GM19238 (cell line): ENCODE results near the gene SLC5A4.
"Not testable (repeated sequence)": the region's sequence is repeated elsewhere in the genome, so short reads cannot be mapped to it uniquely, and the experiment has no call there.

Experiments
- DNase-seq: peaks from one replicate; pipeline ENCODE4 v3.0.0; 2011; ENCODE audit warnings: low spot score; ENCODE audit not compliant: insufficient read length

Gene SLC5A4

DNA sequence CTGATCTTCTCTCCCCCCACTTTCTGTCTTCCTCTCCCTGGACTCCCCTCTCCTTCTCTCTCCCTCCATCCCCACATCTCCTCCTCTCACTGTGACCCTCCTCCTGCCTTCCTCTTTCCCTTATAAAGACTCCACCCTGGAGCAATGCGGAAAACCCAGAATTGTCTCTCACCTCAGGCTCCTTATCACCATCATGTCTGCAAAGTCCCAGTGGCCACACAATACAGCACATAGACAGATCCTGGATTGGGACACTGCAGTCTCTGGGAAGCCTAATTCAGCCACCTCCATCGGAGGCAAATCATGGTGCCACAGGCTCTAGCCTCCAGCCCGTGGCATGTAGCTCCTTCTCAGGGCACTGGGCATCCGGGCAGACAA lies 53.0 kb downstream of the SLC5A4 start:
- no peak for DNase-seq

DNA sequence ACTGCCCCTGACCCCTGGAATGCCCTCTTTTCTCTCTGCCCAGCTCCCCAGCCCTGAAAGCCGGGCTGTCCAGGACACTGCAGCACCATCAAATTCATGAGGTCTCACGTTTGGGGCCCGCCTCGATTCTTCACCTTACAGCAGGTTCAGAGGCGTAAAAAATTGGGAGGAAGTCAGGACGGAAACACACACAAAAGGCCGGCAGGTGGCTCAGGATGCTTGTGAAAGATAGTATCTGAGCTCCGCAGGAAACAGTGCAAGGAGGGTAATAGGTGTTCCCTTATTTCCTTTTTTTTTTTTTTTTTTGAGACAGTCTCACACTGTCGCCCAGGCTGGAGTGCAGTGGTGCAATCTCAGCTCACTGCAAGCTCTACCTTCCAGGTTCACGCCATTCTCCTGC lies 54.4 kb downstream of the SLC5A4 start:
- no peak for DNase-seq

DNA sequence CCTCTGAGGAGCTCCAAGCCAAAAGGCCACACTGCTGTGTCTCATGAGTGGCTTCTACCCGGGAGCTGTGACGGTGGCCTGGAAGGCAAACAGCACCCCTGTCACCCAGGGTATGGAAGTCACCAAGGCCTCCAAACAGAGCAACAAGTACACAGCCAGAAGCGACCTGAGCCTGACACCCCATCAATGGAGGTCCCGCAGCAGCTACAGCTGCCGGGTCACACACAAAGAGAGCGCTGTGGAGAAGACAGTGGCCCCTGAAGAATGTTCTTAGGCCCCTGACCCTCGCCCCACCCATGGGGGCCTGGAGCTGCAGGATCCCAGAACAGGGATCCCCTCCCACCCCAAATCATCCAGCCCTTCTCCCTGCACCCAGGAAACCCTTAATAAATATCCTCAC lies 55.2 kb downstream of the SLC5A4 start:
- no peak for DNase-seq

DNA sequence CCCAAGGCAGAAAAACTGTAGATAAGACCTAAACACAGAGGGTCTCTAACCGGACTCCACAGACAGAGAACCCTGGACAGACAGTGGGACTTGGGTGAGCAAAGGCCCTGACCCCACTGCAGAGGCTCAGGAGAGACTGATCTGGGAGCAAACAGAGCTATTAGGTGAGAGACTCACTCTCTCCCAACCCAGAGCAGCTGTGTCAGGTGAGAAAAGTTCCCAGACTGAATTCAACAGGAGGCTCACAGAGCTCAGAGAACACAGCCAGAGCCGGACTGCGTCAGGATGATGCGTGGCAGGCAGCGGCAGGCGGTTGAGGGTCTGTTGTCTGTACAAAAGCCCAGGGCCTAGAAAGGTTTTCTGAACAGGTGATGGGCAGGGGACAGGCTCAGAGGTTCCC lies 55.8 kb downstream of the SLC5A4 start:
- DNase-seq, result no peak

DNA sequence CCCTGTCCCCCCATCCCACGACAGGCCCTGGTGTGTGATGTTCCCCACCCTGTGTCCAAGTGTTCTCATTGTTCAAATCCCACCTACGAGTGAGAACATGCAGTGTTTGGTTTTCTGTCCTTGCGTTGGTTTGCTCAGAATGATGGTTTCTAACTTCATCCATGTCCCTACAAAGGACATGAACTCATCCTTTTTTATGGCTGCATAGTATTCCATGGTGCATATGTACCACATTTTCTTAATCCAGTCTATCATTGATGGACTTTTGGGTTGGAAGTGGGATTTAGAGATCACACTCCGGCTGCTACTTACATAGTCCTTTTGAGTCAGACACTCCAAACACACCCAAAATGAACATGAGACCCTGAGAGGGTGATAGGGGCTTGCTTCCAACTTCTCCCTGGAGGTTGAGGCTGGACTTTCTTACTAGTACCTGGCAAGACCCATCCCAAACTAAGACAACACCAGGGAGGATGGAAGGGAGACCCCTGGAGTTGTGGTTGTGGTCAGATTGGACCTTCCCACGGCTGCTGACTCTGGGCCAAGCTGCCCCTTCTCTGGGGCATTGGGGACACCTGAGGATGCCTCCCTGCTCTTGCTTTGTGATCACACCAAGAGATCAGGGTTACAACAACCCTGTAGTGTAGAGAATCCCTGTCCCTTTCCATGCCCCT lies 57.5 kb downstream of the SLC5A4 start:
- DNase-seq, result not testable (repeated sequence)

DNA sequence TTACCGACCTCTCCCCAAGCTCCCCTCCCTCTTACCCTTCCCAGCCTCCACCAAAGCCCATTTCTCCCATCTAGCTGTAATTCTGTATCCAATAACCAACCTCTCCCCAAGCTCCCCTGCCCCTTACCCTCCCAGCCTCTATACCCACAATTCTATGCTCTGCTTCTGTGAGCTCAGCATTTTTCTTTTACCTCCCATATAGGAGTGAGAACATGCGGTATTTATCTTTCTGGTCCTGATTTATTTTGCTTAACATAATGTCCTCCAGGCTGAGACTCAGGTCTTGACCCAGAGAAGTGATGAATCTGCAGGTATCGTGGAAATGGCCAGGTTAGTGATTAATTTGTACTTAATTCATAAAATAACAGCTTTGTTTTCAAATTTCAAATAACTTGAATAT lies 59.2 kb downstream of the SLC5A4 start:
- DNase-seq, result not testable (repeated sequence)

DNA sequence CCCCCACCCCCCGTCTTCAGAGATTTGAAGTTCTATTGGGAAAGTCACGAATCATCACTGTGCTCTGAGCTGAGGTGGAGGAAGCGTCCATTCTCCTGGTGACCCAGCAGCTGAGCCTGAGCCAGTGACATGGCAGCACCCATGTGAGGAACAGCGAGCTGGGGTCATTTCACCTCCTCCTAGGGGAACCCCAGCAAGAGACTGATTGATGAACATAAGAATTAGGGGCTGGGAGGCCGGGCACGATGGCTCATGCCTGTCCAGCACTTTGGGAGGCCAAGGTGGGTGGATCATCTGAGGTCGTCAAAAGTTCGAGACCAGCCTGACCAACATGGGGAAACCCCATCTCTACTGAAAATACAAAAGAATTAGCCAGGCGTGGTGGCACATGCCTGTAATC lies 61.8 kb downstream of the SLC5A4 start:
- not testable (repeated sequence) for DNase-seq

DNA sequence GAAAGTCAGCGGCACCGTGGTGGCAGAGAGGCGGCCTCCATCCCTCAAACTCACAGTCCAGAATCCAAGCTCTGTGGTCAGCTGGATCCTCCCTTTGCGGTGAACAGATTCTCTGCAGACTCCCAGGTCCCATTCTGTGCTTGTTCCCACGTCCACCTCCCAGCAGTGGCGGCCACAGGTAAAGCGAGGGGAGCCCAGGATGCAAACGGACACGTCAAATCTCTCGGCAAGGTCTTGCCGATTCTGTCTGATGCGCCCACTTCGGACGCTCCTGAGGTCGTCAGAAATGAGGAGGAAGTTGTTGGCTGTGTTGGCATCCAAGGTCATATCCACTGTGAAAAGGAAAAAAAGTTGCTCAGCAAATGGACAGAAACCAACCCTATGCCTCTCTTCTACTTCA lies 64.1 kb downstream of the SLC5A4 start:
- DNase-seq, result not testable (repeated sequence)

DNA sequence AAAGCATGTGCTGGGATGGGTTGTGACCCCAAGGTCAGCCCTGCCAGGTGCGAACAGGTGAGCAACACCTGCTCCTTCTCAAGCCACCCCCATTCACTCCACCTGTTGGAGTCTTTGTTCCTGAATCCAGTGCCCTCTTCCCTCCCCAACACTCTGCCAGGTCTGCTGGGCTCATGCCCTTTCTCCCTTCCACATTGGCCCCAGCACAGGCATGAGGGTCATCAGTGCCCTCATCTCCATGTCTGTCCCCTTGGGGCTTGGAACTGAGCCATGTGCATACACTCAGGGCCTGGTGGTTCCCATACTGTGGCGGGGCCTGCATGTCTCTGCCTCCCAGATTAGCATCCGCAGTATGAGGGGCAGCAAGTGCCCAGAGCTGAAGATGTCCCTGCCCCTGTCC lies 69.3 kb downstream of the SLC5A4 start:
- no peak for DNase-seq

DNA sequence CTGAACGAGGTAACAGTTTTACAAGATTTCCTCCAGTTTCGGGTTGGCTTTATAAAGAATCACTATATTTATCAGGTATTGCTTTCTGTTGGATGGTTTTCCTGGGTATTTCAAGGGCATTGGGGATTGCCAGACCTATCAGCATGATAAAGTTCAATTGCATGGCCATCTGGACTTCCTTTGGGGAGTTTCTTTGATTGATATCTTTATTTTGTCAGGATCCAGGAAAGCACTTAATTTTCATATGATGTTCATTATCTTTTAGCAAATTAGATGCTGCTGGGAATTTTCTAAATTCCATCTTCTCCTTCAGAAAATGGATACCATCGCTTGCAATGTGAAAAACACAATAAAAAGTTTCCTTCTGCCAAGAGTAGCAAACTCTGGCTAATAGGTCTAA lies 71.5 kb downstream of the SLC5A4 start:
- no peak for DNase-seq

DNA sequence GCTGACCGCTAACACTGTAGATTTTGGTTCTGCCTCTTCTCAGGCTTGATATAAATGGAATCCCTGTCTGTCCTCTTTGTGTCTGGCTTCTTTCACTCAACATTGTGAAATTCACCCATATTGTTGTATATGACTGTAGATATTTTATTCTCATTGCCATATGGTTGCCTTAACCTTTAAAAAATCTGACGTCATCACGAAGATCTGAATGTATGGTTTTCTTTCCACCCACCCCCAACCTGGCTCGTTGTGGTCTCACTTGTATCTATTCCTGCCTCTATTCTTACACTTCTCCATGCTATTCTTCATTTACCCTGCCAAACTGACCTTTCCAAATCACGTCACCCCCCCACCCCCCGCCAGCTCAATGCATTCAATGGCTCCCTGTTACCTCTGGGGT lies 74.1 kb downstream of the SLC5A4 start:
- DNase-seq, result no peak

DNA sequence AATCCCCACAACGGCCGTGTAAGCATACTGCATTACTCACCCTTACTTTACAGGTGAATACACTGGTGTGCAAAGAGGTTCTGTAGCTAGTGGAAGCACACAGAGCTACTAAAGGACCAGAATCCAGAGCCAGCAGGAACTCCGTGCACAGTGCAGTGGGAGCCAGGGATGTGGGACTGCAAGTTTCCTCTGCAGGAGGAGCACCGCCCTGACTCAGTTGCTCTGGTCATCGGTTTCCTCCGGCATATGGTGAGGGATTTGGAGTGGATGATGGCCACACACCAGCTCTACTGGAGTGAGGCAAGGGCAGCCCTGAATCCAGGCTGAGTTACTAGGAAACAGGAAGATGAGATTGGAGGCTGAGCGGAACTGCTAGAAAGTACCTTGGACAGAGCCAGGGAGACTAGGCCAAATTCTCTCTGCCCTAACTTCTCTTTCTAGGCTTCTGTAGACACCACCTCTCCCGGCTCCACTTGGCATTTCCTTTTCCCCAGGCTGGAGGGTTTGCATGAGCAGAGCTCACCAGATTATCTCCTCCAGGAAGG lies 77.9 kb downstream of the SLC5A4 start:
- no peak for DNase-seq

DNA sequence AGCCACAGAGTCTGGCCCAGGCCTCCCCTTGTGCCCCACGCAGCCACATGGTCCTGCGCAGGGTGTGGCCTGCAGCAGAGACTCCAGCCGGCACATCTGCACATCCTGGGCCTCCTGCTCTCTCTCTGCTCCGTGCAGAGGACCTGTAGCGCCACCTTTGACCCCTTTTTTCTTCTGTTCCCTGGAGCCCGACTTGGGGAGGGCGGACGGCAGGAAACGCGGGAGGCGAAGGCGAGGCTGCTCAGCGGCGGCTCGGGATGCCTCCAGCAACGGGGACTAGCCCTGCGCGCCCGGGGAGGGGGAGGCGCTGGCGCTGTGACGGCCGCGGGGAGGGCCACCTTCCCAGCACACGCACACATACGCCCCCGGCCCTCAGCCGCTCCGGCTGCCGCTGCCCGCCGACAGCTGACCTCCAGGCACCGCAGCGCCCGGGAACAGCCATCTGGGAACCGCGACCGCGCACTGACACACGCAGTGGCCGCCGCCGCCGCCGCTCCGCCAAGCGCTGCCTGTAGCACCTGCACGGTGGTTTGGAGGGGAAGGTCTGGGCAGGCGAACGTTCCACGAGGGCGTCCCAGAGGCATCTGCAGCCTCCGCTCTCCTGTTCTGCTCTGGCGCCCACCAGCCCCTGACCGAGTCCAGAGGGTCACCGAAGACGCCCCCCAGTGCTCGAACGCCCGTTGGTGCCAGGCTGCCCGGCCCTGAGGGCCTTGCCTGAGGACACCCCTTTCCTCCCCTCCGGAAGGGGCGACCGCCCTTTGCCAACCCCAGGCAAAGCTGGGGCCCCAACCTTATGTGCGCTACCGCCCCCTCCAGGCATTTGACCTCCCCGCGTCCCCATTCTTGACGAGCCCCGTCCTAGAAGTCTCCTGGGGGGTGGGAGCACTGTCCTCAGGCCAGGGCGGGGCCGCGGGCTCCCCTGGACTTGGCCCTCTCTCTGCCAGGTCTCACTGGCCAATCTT lies 79.2 kb downstream of the SLC5A4 start:
- DNase-seq, result no peak

DNA sequence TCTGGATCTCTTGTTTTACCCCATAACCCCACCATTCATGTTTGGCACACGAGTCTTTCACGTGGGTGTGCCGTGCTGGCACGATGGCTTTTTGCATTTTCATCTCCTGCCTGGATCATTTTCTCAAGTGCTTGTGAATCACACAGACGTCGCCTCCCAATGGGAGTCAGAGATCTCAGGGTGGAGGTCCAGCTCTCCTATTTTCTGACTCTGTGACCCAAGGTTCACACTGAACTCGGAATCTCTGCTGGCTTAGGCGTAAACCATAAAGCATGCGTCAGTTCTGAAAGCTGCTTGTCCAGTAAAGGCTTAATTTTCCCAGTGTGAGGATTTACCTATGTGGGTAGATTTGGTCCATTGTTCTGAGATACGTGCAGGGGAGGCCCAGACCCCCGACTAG lies 80.0 kb downstream of the SLC5A4 start:
- DNase-seq, result no peak
